B cell (primary cell): ENCODE data around the gene KIF16B. TPM values are rescaled to one million over a fixed set of nuclear protein-coding genes. Genes with fewer than 3 reads are reported as not detected.

Experiments used
- ATAC-seq: fragments of 200-7000 bp; cut with Tn5 transposase; one replicate; pipeline ENCODE4 v1.10.0; 2021; ENCODE audit warnings: low read depth, mild to moderate bottlenecking, moderate number of reproducible peaks, moderate library complexity
- CTCF ChIA-PET: fragments of 350-600 bp; sonication (Branson Sonifier 250); formaldehyde crosslinking; loops from one replicate; lab custom pipeline; 2021; ENCODE audit warnings: antibody characterized with exemption, inconsistent platforms; lab: Charles Lee
- POLR2A ChIA-PET: fragments of 350-600 bp; sonication (Branson Sonifier 250); formaldehyde crosslinking; loops from one replicate; lab custom pipeline; 2021; ENCODE audit warnings: antibody characterized with exemption; lab: Charles Lee
- DNase-seq: peaks from one replicate; pipeline ENCODE4 v3.0.0; 2013
- H2AFZ ChIP-seq: 2 replicates; pipeline ENCODE4 v1.6.1; 2012; ENCODE audit warnings: mild to moderate bottlenecking, low read depth, low read length; ENCODE audit not compliant: insufficient read depth, poor library complexity, severe bottlenecking
- H3K27ac ChIP-seq, 2 donors: 1 replicate in 1 of 2; 2 replicates in 1 of 2; pipeline ENCODE4 v1.5.1; 2012 to 2013; ENCODE audit warnings: low read length in 2 of 2, mild to moderate bottlenecking in 2 of 2, moderate library complexity in 1 of 2
- H3K27me3 ChIP-seq, 4 experiments: fragments of 200-600 bp in 1 of 4; sonication (generic) in 1 of 4; replicated peaks in 1 of 4; 1 replicate in 2 of 4; 2 replicates in 2 of 4; pipeline versions ENCODE4 v1.6.1 to v1.7.0; 2013 to 2016; ENCODE audit warnings: low read length in 3 of 4, mild to moderate bottlenecking in 2 of 4, mixed read lengths in 1 of 4, moderate library complexity in 1 of 4; ENCODE audit not compliant: insufficient read depth in 4 of 4, control insufficient read depth in 3 of 4; ENCODE audit errors: control extremely low read depth in 1 of 4
- H3K36me3 ChIP-seq, 2 experiments: replicated peaks in 1 of 2; 1 replicate in 1 of 2; 2 replicates in 1 of 2; pipeline versions ENCODE4 v1.6.1 to v1.7.1; 2013; ENCODE audit warnings: low read length in 1 of 2; ENCODE audit not compliant: insufficient read depth in 2 of 2, control insufficient read depth in 1 of 2; ENCODE audit errors: control extremely low read depth in 1 of 2, extremely low read depth in 1 of 2
- H3K4me1 ChIP-seq, 2 donors: fragments of 200-600 bp in 1 of 2; sonication (generic) in 1 of 2; 1 replicate in 1 of 2; 2 replicates in 1 of 2; pipeline versions ENCODE4 v1.5.1 to v1.6.1; 2013 to 2017; ENCODE audit warnings: low read length in 2 of 2; ENCODE audit not compliant: control insufficient read depth in 2 of 2, insufficient read depth in 2 of 2
- H3K4me2 ChIP-seq: replicated peaks from 2 replicates; pipeline ENCODE3; 2012; ENCODE audit warnings: mild to moderate bottlenecking, low read depth, low read length; ENCODE audit not compliant: poor library complexity, severe bottlenecking
- H3K4me3 ChIP-seq, 5 experiments: fragments of 200-600 bp in 1 of 5; sonication (generic) in 1 of 5; 1 replicate in 3 of 5; 2 replicates in 2 of 5; pipeline versions ENCODE4 v1.5.1 to v1.7.0; 2011 to 2016; ENCODE audit warnings: low read length in 4 of 5, mild to moderate bottlenecking in 4 of 5, low read depth in 2 of 5, control low read depth in 1 of 5, moderate library complexity in 1 of 5; ENCODE audit not compliant: insufficient read depth in 1 of 5; ENCODE audit errors: control extremely low read depth in 1 of 5, extremely low read depth in 1 of 5
- H3K79me2 ChIP-seq: fragments of 200-600 bp; sonication (generic); one replicate; pipeline ENCODE4 v1.6.0; 2016; ENCODE audit warnings: low read length; ENCODE audit not compliant: control insufficient read depth, insufficient read depth
- H3K9ac ChIP-seq: fragments of 200-600 bp; sonication (generic); 2 replicates; pipeline ENCODE4 v1.6.1; 2017; ENCODE audit warnings: mild to moderate bottlenecking, low read length, moderate library complexity
- H3K9me3 ChIP-seq, 3 donors: one replicate each; pipeline versions ENCODE4 v1.6.1 to v1.7.1; 2013; ENCODE audit warnings: low read length in 2 of 3; ENCODE audit not compliant: control insufficient read depth in 2 of 3, insufficient read depth in 1 of 3; ENCODE audit errors: control extremely low read depth in 1 of 3
- H4K20me1 ChIP-seq: 2 replicates; pipeline ENCODE4 v1.6.0; 2012; ENCODE audit warnings: mild to moderate bottlenecking, low read length; ENCODE audit not compliant: insufficient read depth, control insufficient read depth, poor library complexity, severe bottlenecking
- H3K27ac Mint-ChIP-seq: one replicate; pipeline ENCODE4 v1.8.0; 2021; ENCODE audit warnings: mixed read lengths
- H3K27me3 Mint-ChIP-seq: one replicate; pipeline ENCODE4 v1.8.0; 2021; ENCODE audit warnings: mixed read lengths
- H3K4me1 Mint-ChIP-seq: one replicate; pipeline ENCODE4 v1.8.0; 2021; ENCODE audit warnings: mixed read lengths
- H3K4me3 Mint-ChIP-seq: one replicate; pipeline ENCODE4 v1.8.0; 2021; ENCODE audit warnings: mixed read lengths
- H3K9me3 Mint-ChIP-seq: one replicate; pipeline ENCODE4 v1.8.0; 2022; ENCODE audit warnings: mixed read lengths; ENCODE audit not compliant: insufficient read depth
- CTCF ChIP-seq: fragments of 200-600 bp; IDR thresholded peaks from one replicate; pipeline ENCODE4 v1.8.0; 2022; ENCODE audit warnings: antibody characterized with exemption, mild to moderate bottlenecking
- EZH2 ChIP-seq: IDR thresholded peaks from 2 replicates; pipeline ENCODE4 v1.6.1; 2012; ENCODE audit warnings: borderline replicate concordance, low read depth, mild to moderate bottlenecking, moderate library complexity, low read length; ENCODE audit not compliant: insufficient read depth, poor library complexity, severe bottlenecking
- WGBS: methylation state at CpG from one replicate; pipeline ENCODE4 v1.1.5; 2013; ENCODE audit warnings: missing lambda C conversion rate; ENCODE audit not compliant: insufficient coverage; 5-methylcytosine and 5-hydroxymethylcytosine counted together
- intact Hi-C: fragments of 100-400 bp; cut with micrococcal nuclease; formaldehyde crosslinking; loops from one replicate; pipeline ENCODE4 v1.10.0; 2022
- polyA plus RNA-seq: library from polyadenylated mRNA; depleted of rRNA; stranded (reverse); fragments of >200 nt; gene quantifications from 2 replicates; pipeline ENCODE4 v1.2.3, GENCODE V29; 2012
- total RNA-seq, 2 donors: library from RNA; stranded (reverse); fragments of 120-200 nt in 1 of 2; gene quantifications; 1 replicate in 1 of 2; 2 replicates in 1 of 2; pipeline versions ENCODE4 v1.2.3 to v1.2.4, GENCODE V29; 2013 to 2022

The KIF16B gene
- total and polyA plus RNA-seq, 2 donors (not counting 1 experiment from before 2014, with no cell fraction given): 4.5 to 13.0 TPM

DNA sequence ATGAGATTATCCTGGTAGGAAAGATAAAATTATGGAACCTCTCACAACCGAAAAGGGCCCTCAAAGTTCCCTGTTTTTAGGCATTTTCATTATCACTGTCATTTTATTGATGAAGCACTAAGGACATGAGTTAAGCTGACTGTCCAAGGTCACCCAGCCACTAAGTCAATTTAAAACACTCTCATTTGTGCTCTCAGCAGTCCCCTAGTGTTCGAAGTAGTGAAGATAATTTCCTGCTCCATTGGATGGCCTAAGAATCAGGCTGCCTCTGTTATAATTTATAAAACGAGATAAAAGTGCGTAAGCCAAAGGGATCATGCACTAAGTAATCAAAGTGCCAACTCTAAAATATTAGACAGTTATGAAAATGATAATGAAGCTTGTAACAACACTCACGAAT is 169.1 kb downstream of the KIF16B start:
- TF ChIP-seq CTCF (no peak), EZH2 (no peak)
- Histone ChIP-seq H4K20me1 (no peaks in the 10 kb centered on the region), H3K9ac (no peak overlapping the region), H3K79me2 (no peaks in the 10 kb centered on the region), H3K4me2 (no peak overlapping the region), H3K27me3 (no peaks in the 10 kb centered on the region), H3K4me1 (peaks cover 5 to 8% of the 10 kb centered on the region in 2 donors), H3K36me3 (peaks cover 0 to 8% of the 10 kb centered on the region in 2 experiments), H3K9me3 (no peaks in the 10 kb centered on the region), H3K27ac (no peak overlapping the region), H3K4me3 (no peak overlapping the region), H2AFZ (no peak overlapping the region)
- ChIA-PET CTCF (no interaction called here), POLR2A (no interaction called here)
- H3K4me1 Mint-ChIP-seq: peaks cover 10% of the 10 kb centered on the region
- H3K27ac Mint-ChIP-seq: no peak overlapping the region
- intact Hi-C loops: no loop called here
- WGBS: no CpG with 5 or more reads among the region's 5 CpGs
- no peak for DNase-seq
- no peak for ATAC-seq
- no peak overlapping the region for H3K4me3 Mint-ChIP-seq
- no peaks in the 10 kb centered on the region for H3K27me3 Mint-ChIP-seq
- no peaks in the 10 kb centered on the region for H3K9me3 Mint-ChIP-seq

GRCh38 chr20:16400234-16400633 is 173.0 kb downstream of the KIF16B start:
- CTCF ChIA-PET: no interaction called here
- H3K36me3 ChIP-seq: peaks cover 0 to 3% of the 10 kb centered on the region in 2 experiments
- H3K9ac ChIP-seq: no peak overlapping the region
- H3K79me2 ChIP-seq: no peaks in the 10 kb centered on the region
- no peaks in the 10 kb centered on the region for H3K9me3 Mint-ChIP-seq
- H3K27me3 Mint-ChIP-seq: no peaks in the 10 kb centered on the region
- H3K27ac ChIP-seq: no peak overlapping the region
- TF ChIP-seq CTCF (no peak), EZH2 (no peak)
- no peak overlapping the region for H3K4me3 Mint-ChIP-seq
- DNase-seq (no peak), ATAC-seq (no peak)
- no peak overlapping the region for H3K4me3 ChIP-seq
- no peaks in the 10 kb centered on the region for H3K27me3 ChIP-seq
- no peak overlapping the region for H3K4me2 ChIP-seq
- intact Hi-C loops: no loop called here
- POLR2A ChIA-PET: no interaction called here
- peaks cover 10% of the 10 kb centered on the region for H3K4me1 Mint-ChIP-seq
- no peak overlapping the region for H2AFZ ChIP-seq
- H3K27ac Mint-ChIP-seq: no peak overlapping the region
- no peaks in the 10 kb centered on the region for H4K20me1 ChIP-seq
- no peaks in the 10 kb centered on the region for H3K9me3 ChIP-seq
- peaks cover 5 to 8% of the 10 kb centered on the region in 2 donors for H3K4me1 ChIP-seq
